Thoracic aorta endothelial cell (primary cell): ENCODE results near the gene C16orf87. TPM values are rescaled to one million over a fixed set of nuclear protein-coding genes. Genes with fewer than 3 reads are reported as not detected.

Experiments
- small RNA-seq: library from RNA; depleted of rRNA; stranded (forward); fragments of <200 nt; gene quantifications from one replicate; pipeline ENCODE3, GENCODE V24; 2012
- total RNA-seq: library from RNA; depleted of rRNA; stranded (reverse); fragments of >200 nt; gene quantifications from 2 replicates; pipeline ENCODE4 v1.2.3, GENCODE V29; 2012

C16orf87 gene
- total RNA-seq, result 8.0 and 10.1 TPM in 2 replicates

GRCh38 chr16:46830902-46831647, at the start of gene C16orf87:
C16orf87 (minus strand) TSS chr16:46831180; CDS start chr16:46831149, 31 bp downstream.

GRCh38 chr16:46747777-46748651, 83.0 kb downstream of the C16orf87 start, which contains the start of gene MYLK3:
MYLK3 (minus strand) TSS chr16:46748344; CDS start chr16:46748193, 151 bp downstream.

Small RNAs within 50 kb of the gene (small RNA-seq; reads per million reads assigned to genes)
- gene AC007225.2, result not detected

Other genes with a start within 250 kb of the C16orf87 start
- gene SHCBP1, start 209.8 kb downstream of the C16orf87 start, total RNA-seq, result 54.8 and 68.9 TPM in 2 replicates
- gene VPS35, start 142.0 kb downstream of the C16orf87 start, total RNA-seq, result 199 and 225 TPM in 2 replicates
- 25.9 and 26.0 TPM in 2 replicates for gene ORC6, start 141.5 kb downstream of the C16orf87 start, total RNA-seq
- gene MYLK3, start 82.8 kb downstream of the C16orf87 start, total RNA-seq, result under 0.01 and 0.13 TPM in 2 replicates
- gene GPT2, start 53.2 kb upstream of the C16orf87 start, total RNA-seq, result 10.6 and 10.7 TPM in 2 replicates
- 88.3 and 97.9 TPM in 2 replicates for gene DNAJA2, start 142.5 kb upstream of the C16orf87 start, total RNA-seq